ENCODE results near the gene HERPUD1.
A peak's percentile ranks its signal among the peaks of the same experiment; 100 is the strongest.
"Not testable (repeated sequence)": the region's sequence is repeated elsewhere in the genome, so short reads cannot be mapped to it uniquely, and the experiment has no call there.

Gene HERPUD1

GRCh38 chr16:56911771-56912571 is 20.0 kb upstream of the HERPUD1 start:
- no peak for DNase-seq

- no peak for DNase-seq
Measured at GRCh38 chr16:56912746-56913708, 18.9 kb upstream of the HERPUD1 start.

- no peak for DNase-seq
Measured at GRCh38 chr16:56914896-56915295, 17.0 kb upstream of the HERPUD1 start.

- no peak for DNase-seq
Measured at GRCh38 chr16:56915336-56916119, 16.4 kb upstream of the HERPUD1 start.

GRCh38 chr16:56916571-56917403 is 15.2 kb upstream of the HERPUD1 start:
- DNase-seq: peak; percentile 12

- DNase-seq: no peak
Measured at GRCh38 chr16:56918467-56919012, 13.4 kb upstream of the HERPUD1 start.

GRCh38 chr16:56919099-56919800 is 12.7 kb upstream of the HERPUD1 start:
- DNase-seq: no peak

GRCh38 chr16:56921571-56921970 is 10.4 kb upstream of the HERPUD1 start:
- no peak for DNase-seq

GRCh38 chr16:56923481-56924091 is 8.4 kb upstream of the HERPUD1 start:
- no peak for DNase-seq

- no peak for DNase-seq
Measured at GRCh38 chr16:56927471-56927870, 4.5 kb upstream of the HERPUD1 start.

GRCh38 chr16:56929639-56930038 is 2.3 kb upstream of the HERPUD1 start:
- no peak for DNase-seq

GRCh38 chr16:56930486-56931270 is 1.3 kb upstream of the HERPUD1 start:
- peak; percentile 24 for DNase-seq

- no peak for DNase-seq
Measured at GRCh38 chr16:56931271-56931891, 561 bp upstream of the HERPUD1 start.

- peak; percentile 83 for DNase-seq
Measured at GRCh38 chr16:56932721-56933619, 1.0 kb downstream of the HERPUD1 start.

- no peak for DNase-seq
Measured at GRCh38 chr16:56933828-56934598, 2.1 kb downstream of the HERPUD1 start.

GRCh38 chr16:56934599-56935145 is 2.7 kb downstream of the HERPUD1 start:
- DNase-seq: not testable (repeated sequence)

GRCh38 chr16:56935201-56935600 is 3.3 kb downstream of the HERPUD1 start:
- DNase-seq: no peak
